Activated naive CD8-positive, alpha-beta T cell treated with anti-CD3 and anti-CD28 coated beads for 36 hours (primary cell): ENCODE results near the gene MPV17L2. TPM values are rescaled to one million over a fixed set of nuclear protein-coding genes. Genes with fewer than 3 reads are reported as not detected.

ENCODE experiments used
- DNase-seq: peaks from one replicate; pipeline ENCODE4 v3.0.0; 2021
- H3K27ac Mint-ChIP-seq: one replicate; pipeline ENCODE4 v1.8.0; 2022; ENCODE audit warnings: mild to moderate bottlenecking, moderate library complexity, mixed read lengths
- H3K27me3 Mint-ChIP-seq: one replicate; pipeline ENCODE4 v1.8.0; 2022; ENCODE audit warnings: mild to moderate bottlenecking, mixed read lengths
- H3K36me3 Mint-ChIP-seq: one replicate; pipeline ENCODE4 v1.8.0; 2021; ENCODE audit warnings: mild to moderate bottlenecking, mixed read lengths
- H3K4me1 Mint-ChIP-seq: one replicate; pipeline ENCODE4 v1.8.0; 2021; ENCODE audit warnings: mixed read lengths
- H3K4me3 Mint-ChIP-seq: one replicate; pipeline ENCODE4 v1.8.0; 2022; ENCODE audit warnings: mild to moderate bottlenecking, moderate library complexity, mixed read lengths
- H3K9me3 Mint-ChIP-seq: one replicate; pipeline ENCODE4 v1.8.0; 2022; ENCODE audit warnings: mixed read lengths
- total RNA-seq, 2 experiments: library from RNA; stranded (reverse); gene quantifications; one replicate each; pipeline ENCODE4 v1.2.3, GENCODE V29; 2021

Gene MPV17L2
- total RNA-seq = 10 to 100 TPM; 15.2 to 16.7 TPM

DNA sequence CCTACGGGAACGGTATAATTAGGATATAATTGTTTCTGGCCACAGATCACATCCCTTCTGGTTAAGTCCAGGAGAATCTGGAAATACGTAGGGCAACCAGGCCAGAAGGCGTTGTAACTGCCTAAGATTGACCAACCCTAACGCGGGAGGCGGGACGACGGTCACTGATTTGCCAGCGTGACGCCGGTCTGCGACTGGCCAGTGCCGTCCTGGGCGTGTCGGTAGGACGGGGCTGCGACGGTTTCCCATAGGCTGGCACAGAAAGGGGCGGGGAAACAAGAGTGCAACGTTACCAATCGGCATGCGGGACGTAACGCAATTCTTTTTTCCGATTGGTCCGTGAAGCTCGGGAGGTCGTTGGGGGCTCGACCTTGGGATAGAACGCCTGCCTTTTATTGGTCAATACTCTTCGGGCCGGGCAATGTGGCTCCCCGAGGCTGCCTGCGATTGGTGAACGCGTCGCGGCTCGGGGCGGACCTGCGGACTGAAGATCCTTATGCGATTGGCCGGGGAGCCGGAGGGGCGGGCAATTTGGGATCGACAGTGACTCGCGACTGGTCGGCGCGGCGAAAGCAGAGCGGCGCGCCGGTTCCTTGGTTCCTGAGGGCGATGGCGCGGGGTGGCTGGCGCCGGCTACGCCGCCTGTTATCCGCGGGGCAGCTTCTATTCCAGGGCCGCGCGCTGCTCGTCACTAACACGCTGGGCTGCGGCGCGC is at the start of gene MPV17L2:
TSS of gene MPV17L2 (plus strand) at position 546 of the 715 bp plus-strand sequence. CDS start at position 610, 64 bp downstream.
- Mint-ChIP-seq H3K4me3 (peak within 1 kb of the TSS; percentile 86), H3K9me3 (no peaks in the 10 kb centered on the region), H3K27ac (peak within 1 kb of the TSS; percentile 82), H3K27me3 (peaks cover 4% of the 10 kb centered on the region), H3K4me1 (peaks cover 17% of the 10 kb centered on the region), H3K36me3 (peaks cover 2% of the 10 kb centered on the region)
- DNase-seq = peak; percentile 99

DNA sequence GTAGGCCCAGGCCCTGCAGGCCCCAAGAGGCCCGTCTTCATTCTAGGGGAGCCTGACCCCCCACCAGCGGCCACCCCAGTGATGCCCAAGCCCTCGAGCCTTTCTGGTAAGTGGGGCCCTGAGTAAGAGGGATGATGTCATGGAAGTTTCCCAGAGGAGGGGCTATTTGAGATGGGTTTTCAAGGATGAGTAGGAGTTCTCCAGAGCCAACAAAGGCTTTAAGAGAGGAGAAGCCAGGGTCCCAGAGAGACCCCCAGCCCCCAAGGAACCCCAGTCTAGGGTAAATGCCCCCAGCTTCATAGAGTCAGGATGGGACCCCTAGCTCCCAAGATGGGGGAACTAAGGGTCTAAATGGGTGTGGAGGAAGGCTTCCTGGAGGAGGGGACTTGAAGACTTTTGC is 49.1 kb upstream of the MPV17L2 start:
- Mint-ChIP-seq H3K27me3 (no peaks in the 10 kb centered on the region), H3K36me3 (peaks cover 23% of the 10 kb centered on the region), H3K9me3 (no peaks in the 10 kb centered on the region), H3K4me1 (no peaks in the 10 kb centered on the region), H3K27ac (no peak overlapping the region), H3K4me3 (no peak overlapping the region)
- no peak for DNase-seq

DNA sequence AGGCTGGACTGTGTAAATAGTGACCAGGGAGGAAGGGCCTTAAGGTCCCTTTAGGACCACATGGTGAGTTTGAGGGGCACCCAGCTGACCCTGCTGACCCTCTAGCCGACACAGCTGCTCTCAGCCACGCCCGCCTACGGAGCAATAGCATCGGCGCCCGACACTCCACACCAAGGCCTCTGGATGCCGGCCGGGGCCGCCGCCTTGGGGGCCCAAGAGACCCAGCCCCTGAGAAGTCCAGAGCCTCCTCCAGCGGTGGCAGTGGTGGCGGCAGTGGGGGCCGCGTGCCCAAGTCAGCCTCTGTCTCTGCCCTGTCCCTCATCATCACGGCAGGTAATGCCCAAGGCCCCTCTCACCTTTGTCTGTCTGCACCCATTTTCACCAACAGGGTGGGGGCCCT is 48.7 kb upstream of the MPV17L2 start:
- Mint-ChIP-seq H3K36me3 (peaks cover 21% of the 10 kb centered on the region), H3K4me1 (no peaks in the 10 kb centered on the region), H3K9me3 (no peaks in the 10 kb centered on the region), H3K27ac (no peak overlapping the region), H3K27me3 (no peaks in the 10 kb centered on the region), H3K4me3 (no peak overlapping the region)
- DNase-seq = no peak

DNA sequence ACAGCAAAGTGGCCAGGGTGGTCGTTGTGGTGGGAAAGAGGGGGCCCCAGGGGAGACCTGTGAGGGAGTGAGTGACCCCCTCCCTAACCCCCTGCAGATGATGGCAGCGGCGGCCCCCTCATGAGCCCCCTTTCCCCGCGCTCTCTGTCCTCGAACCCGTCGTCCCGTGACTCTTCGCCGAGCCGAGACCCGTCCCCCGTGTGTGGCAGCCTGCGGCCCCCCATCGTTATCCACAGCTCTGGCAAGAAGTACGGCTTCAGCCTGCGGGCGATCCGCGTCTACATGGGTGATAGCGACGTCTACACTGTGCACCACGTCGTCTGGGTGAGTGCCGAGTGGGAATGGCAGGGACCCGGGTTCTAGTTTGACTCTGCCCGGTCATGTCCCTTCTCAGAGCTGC is 48.1 kb upstream of the MPV17L2 start:
- no peaks in the 10 kb centered on the region for H3K9me3 Mint-ChIP-seq
- H3K4me3 Mint-ChIP-seq = no peak overlapping the region
- no peaks in the 10 kb centered on the region for H3K27me3 Mint-ChIP-seq
- H3K36me3 Mint-ChIP-seq = peaks cover 21% of the 10 kb centered on the region
- no peaks in the 10 kb centered on the region for H3K4me1 Mint-ChIP-seq
- H3K27ac Mint-ChIP-seq = no peak overlapping the region
- DNase-seq = no peak

DNA sequence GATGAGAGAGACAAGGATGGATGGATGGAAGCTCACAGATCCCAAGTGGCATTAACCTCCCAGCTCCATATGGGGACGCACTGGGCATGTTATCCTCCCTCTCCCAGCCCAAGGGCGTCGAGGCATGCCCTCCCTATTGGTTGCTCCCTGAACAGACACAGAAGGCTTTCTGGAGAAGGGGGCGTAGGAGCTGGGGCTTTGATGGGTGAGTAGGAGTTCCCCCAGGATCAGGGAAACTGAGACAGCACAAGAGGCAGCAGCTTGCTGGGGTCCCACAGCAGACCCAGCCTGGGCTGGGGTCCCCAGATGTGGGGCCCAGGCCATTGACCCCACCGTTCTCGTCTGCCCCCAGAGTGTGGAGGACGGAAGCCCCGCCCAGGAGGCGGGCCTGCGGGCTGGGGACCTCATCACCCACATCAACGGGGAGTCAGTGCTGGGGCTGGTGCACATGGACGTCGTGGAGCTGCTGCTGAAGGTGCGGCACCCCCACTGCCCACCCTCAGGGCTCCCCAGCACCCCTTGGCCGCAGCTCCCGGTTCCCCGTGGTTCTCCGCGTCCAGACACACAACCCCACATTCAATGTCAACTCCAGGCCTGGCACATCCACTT is 47.5 kb upstream of the MPV17L2 start:
- H3K36me3 Mint-ChIP-seq = peaks cover 18% of the 10 kb centered on the region
- no peak overlapping the region for H3K27ac Mint-ChIP-seq
- no peaks in the 10 kb centered on the region for H3K27me3 Mint-ChIP-seq
- H3K9me3 Mint-ChIP-seq = no peaks in the 10 kb centered on the region
- no peak for DNase-seq
- no peak overlapping the region for H3K4me3 Mint-ChIP-seq
- H3K4me1 Mint-ChIP-seq = no peaks in the 10 kb centered on the region

DNA sequence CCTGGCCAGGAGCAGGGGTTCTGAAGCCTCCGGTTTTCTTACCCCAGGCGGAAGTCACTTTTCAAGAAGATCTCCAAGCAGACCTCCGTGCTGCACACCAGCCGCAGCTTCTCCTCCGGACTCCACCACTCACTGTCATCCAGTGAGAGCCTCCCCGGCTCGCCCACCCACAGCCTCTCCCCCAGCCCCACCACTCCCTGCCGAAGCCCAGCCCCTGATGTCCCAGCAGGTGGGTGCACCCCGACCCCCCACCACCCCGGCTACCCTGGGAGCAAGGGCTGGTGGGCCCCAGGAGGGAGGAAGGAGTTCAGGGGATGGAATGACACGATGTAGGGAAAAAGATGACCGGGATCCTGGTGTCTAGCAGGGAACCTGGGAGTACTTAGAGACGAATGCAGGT is 45.6 kb upstream of the MPV17L2 start:
- no peak overlapping the region for H3K27ac Mint-ChIP-seq
- DNase-seq = no peak
- no peaks in the 10 kb centered on the region for H3K27me3 Mint-ChIP-seq
- no peak overlapping the region for H3K4me3 Mint-ChIP-seq
- H3K4me1 Mint-ChIP-seq = peaks cover 7% of the 10 kb centered on the region
- peaks cover 14% of the 10 kb centered on the region for H3K36me3 Mint-ChIP-seq
- no peaks in the 10 kb centered on the region for H3K9me3 Mint-ChIP-seq

DNA sequence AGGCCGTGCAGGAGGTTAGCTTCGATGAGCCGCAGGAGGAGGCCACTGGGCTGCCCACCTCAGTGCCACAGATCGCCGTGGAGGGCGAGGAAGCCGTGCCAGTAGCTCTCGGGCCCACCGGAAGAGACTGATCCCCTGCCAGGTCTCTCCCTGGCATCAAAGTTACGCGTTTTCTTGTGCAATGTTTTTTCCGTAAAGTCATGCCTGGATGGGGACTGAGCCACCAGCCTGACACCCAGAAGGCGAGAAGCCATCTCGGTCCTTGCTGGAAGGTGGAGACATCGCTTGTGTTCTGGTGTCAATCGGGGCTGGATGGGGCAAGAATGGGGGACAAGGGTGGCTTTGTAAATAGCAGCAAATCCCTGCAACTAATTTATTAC is 43.4 kb upstream of the MPV17L2 start:
- H3K27ac Mint-ChIP-seq = no peak overlapping the region

DNA sequence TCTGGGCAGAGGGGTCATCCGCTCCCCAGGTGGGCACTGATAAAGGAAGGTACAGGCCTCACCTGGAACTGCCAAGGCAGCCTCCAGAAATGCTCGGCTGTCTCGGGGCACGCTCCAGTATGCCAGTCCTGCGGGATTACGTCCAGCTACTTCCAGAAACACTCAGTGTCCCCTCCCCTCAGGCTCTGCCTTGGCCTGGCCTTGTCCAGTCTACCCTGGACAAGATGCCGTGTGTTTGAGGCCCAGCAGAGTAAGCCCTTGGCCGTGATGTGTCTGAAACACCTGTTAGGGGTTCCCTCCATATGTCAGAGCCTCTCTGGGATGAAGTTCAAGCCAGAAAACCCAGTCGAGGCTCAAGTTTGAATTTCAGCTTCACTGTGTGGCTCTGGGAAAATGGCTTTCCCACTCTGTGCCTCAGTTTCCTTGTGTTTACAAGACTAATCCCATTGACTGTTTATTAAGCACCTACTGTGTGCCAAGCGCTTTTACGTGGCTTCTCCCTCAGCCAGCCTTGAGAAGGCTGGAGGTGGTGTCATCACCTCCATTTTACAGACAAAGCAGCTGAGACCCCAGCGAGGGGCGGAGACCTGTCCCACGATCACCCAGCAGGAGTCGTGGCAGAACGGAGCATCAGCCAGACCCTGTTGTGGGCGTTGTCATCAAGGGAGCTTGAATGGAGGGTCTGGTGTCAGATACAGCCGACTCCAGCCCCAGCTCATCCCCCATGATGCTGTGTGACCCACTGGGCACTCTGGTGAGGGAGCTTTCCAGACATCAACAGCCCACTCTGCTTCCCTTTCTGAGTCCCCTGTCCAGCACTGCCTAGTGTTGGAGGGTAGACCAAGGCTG is 42.0 kb upstream of the MPV17L2 start:
- Mint-ChIP-seq H3K4me3 (peak overlapping the region; percentile 80), H3K27ac (peak overlapping the region; percentile 95), H3K36me3 (peaks cover 9% of the 10 kb centered on the region), H3K27me3 (no peaks in the 10 kb centered on the region), H3K9me3 (no peaks in the 10 kb centered on the region), H3K4me1 (peaks cover 16% of the 10 kb centered on the region)
- no peak for DNase-seq

More for the DNA sequence above, 43.4 kb upstream of the MPV17L2 start:
- H3K27me3 Mint-ChIP-seq = no peaks in the 10 kb centered on the region
- H3K36me3 Mint-ChIP-seq = peaks cover 11% of the 10 kb centered on the region
- peaks cover 15% of the 10 kb centered on the region for H3K4me1 Mint-ChIP-seq
- DNase-seq = no peak
- H3K9me3 Mint-ChIP-seq = no peaks in the 10 kb centered on the region
- no peak overlapping the region for H3K4me3 Mint-ChIP-seq

DNA sequence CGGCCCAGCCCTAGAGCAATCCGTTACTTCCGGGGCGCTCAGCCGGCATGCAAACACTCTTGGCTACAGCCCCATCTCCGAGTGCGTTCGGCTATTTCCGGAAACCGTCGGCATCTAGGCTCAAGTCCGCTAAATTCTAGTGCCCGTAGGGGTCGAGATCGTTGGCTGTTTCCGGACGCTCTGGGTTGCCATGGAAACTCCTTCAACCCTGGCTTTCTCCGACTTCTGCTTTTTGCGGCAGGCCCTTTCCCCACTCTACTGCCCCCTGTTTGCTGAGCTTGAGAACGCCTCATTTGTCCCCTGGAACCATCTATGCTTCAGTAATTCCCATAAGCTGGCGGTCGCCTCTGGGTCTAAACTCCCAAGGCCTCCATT is 40.6 kb upstream of the MPV17L2 start:
- peak overlapping the region; percentile 80 for H3K4me3 Mint-ChIP-seq
- DNase-seq = peak; percentile 98

DNA sequence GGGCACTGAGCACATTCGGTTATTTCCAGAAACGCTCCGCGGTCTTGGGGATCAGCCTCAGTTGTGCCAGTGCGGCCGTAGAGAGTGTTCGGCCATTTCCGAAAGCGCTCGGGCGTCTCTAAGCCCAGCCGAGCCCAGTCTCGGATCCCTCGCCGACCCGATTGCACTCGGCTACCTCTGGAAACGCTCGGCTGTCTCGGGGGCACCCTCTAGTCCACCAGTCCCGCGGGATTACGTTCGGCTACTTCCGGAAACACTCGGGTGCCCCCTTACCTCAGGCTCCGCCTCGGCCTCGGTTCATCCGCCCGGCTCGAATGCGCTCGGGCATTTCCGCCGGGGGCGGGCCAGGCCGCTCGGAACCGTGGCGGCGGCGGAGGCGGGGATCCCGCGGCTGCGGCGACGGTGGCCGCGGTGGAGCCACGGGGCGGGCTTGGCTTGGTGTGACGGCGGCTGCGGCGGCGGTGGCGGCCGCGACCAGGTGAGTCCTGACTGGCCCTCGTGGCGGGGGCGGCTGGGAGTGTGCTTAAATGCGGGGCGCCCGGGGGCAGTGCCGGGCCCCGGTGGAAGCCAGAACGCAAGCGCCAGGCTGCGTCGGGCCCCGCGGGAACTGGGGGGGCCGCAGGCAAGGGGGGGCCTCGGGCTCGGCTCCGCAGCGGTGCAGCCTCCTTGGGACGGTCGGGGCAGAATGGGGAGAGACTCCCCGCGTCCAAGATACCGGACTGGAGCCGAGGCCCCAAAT is 40.0 kb upstream of the MPV17L2 start, which contains the start of gene PIK3R2:
TSS of gene PIK3R2 (plus strand) at position 347 of the 739 bp plus-strand sequence. CDS start 2,717 bp downstream, outside the sequence.
- peak; percentile 100 for DNase-seq
- Mint-ChIP-seq H3K4me1 (peaks cover 16% of the 10 kb centered on the region), H3K27me3 (no peaks in the 10 kb centered on the region), H3K4me3 (peak within 1 kb of the TSS; percentile 90), H3K9me3 (no peaks in the 10 kb centered on the region), H3K27ac (peak within 1 kb of the TSS; percentile 95), H3K36me3 (peaks cover 4% of the 10 kb centered on the region)

More for the DNA sequence above, 40.6 kb upstream of the MPV17L2 start:
- Mint-ChIP-seq H3K27me3 (no peaks in the 10 kb centered on the region), H3K4me1 (peaks cover 16% of the 10 kb centered on the region), H3K9me3 (no peaks in the 10 kb centered on the region), H3K27ac (peak overlapping the region; percentile 95), H3K36me3 (peaks cover 4% of the 10 kb centered on the region)

DNA sequence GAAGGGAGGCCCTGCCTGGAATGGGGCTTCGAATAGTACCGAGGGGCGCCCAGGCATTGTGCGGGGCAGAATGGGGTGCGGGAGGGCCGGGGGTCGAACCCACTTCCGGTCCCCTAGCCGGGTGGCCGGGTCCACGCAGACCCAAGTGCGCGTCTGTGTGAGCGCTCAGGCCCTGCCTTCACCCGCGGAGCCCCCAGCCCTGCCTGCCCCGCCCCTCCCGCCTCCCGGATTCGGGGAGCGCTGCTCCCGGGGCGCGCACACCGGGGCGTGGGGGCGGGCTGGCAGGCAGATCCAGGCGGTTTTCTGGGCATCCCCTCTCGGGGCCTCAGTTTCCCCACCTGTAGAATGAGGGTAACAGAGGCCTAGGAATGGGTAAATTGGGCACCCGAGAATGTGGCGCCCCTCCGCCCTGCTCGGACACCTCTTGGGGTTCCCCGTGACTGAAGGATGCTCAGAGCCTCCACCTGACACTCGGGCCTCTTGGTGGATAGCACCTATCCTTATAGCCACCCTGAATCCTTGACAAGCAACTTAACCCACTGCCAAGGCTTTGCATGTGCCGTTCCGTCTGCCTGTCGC is 39.4 kb upstream of the MPV17L2 start:
- peaks cover 2% of the 10 kb centered on the region for H3K36me3 Mint-ChIP-seq
- no peaks in the 10 kb centered on the region for H3K9me3 Mint-ChIP-seq
- peak overlapping the region; percentile 77 for H3K27ac Mint-ChIP-seq
- peak; percentile 47 for DNase-seq
- H3K4me1 Mint-ChIP-seq = peaks cover 16% of the 10 kb centered on the region
- H3K27me3 Mint-ChIP-seq = no peaks in the 10 kb centered on the region
- H3K4me3 Mint-ChIP-seq = peak overlapping the region; percentile 90

DNA sequence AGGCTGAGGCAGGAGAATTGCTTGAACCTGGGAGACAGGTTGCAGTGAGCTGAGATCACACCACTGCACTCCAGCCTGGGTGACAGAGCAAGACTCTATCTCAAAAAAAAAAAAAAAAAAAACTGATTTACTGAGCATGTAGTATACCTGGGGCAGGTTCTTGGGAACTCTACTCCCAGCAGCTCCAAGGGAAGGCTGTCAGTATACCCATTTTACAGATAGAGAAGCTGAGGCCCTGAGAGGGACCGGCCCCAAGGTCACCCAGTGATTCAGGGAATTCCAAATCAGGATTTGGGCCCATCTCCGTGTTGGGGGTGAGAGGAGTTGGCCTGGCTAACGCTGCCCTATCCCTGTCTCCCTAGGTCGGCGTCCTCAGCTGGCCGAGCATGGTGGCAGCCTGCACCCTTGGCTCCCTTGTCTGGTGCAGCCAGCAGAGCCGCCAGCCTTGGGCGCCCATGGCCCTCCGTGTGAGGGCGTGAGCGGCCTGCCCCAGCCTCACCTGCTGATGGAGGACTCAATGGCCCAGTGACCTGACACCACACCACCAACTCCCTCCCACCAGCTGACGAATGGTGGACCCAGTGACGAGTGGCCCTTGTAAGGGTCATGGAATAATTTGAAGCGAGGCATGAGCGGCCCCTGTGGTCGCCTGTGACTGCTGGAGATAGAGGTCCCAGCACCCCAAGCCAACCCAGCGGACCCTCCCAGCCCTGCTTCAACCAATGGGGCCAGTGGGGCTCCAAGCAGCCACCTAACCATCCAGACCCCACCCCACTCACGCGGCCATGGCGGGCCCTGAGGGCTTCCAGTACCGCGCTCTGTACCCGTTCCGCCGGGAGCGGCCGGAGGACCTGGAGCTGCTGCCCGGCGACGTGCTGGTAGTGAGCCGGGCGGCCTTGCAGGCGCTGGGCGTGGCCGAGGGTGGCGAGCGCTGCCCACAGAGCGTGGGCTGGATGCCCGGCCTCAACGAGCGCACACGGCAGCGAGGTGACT is 37.6 kb upstream of the MPV17L2 start:
- Mint-ChIP-seq H3K36me3 (peaks cover 6% of the 10 kb centered on the region), H3K4me3 (peak overlapping the region; percentile 7), H3K4me1 (peaks cover 19% of the 10 kb centered on the region), H3K27ac (no peak overlapping the region), H3K27me3 (no peaks in the 10 kb centered on the region), H3K9me3 (no peaks in the 10 kb centered on the region)
- DNase-seq = no peak

DNA sequence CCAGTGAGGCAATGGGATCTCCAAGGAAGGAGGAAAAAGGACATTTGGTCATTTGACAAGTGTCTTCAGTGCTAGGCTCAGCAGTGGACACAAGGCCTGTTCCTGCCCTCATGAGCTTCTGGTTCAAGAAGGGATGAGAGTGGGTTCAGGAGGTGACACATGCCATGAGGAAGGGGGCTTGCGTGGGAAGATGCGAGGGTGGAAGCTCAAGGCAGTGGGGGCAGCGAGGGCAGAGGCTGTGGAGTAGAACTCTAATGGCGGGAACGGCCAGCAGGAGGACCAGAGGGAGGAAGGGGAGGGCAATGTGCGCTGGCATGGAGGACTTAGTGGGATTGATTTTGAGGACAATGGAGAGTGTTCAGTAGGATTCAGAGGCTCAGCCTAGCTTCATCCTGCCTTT is 36.8 kb upstream of the MPV17L2 start:
- H3K27ac Mint-ChIP-seq = no peak overlapping the region
- DNase-seq = no peak
- no peak overlapping the region for H3K4me3 Mint-ChIP-seq
- no peaks in the 10 kb centered on the region for H3K27me3 Mint-ChIP-seq
- peaks cover 7% of the 10 kb centered on the region for H3K36me3 Mint-ChIP-seq
- no peaks in the 10 kb centered on the region for H3K9me3 Mint-ChIP-seq
- peaks cover 22% of the 10 kb centered on the region for H3K4me1 Mint-ChIP-seq
